AG04450 (cell line): Measurements from ENCODE around the gene ARCN1. TPM values are rescaled to one million over a fixed set of nuclear protein-coding genes. Genes with fewer than 3 reads are reported as not detected.

Experiments used
- CTCF ChIA-PET: fragments of 300-600, 350-600 bp; formaldehyde crosslinking; extraction: SDS; loops from one replicate; lab custom pipeline; 2022; ENCODE audit warnings: antibody characterized with exemption, inconsistent platforms; lab: Charles Lee
- POLR2A ChIA-PET: fragments of 350-600 bp; formaldehyde crosslinking; extraction: SDS; loops from one replicate; lab custom pipeline; 2021; ENCODE audit warnings: antibody characterized with exemption, inconsistent platforms; lab: Yijun Ruan, JAX
- DNase-seq: peaks from one replicate; pipeline ENCODE4 v3.0.0-alpha.2; 2011; ENCODE audit warnings: low read depth, low spot score
- H3K27ac ChIP-seq: one replicate; pipeline ENCODE4 v1.5.1; 2012; ENCODE audit warnings: low read depth, low read length, control low read depth
- H3K27me3 ChIP-seq: one replicate; pipeline ENCODE4 v1.6.0; 2012; ENCODE audit warnings: low read length; ENCODE audit not compliant: control insufficient read depth, insufficient read depth
- H3K4me3 ChIP-seq: 2 replicates; pipeline ENCODE4 v1.5.1; 2011; ENCODE audit warnings: mild to moderate bottlenecking, low read depth, low read length, control low read depth
- H3K9me3 ChIP-seq: 2 replicates; pipeline ENCODE4 v1.5.1; 2012; ENCODE audit warnings: low read length; ENCODE audit not compliant: control insufficient read depth, insufficient read depth
- polyA plus RNA-seq: library from polyadenylated mRNA; depleted of rRNA; stranded (reverse); fragments of >200 nt; gene quantifications from 2 replicates; pipeline ENCODE4 v1.2.3, GENCODE V29; 2011; rRNA removed
- small RNA-seq: library from RNA; depleted of rRNA; stranded (forward); fragments of <200 nt; gene quantifications from one replicate; pipeline ENCODE3, GENCODE V24; 2012; ENCODE audit warnings: low read depth; ENCODE audit not compliant: insufficient read length
- TF ChIP-seq, protein P1 (sequence below): IDR thresholded peaks from 2 replicates; pipeline ENCODE4 v1.5.1; 2011; ENCODE audit warnings: low read depth, low read length, control low read depth, inconsistent platforms

The ARCN1 gene
- polyA plus RNA-seq, 1 experiment = 387 TPM

DNA sequence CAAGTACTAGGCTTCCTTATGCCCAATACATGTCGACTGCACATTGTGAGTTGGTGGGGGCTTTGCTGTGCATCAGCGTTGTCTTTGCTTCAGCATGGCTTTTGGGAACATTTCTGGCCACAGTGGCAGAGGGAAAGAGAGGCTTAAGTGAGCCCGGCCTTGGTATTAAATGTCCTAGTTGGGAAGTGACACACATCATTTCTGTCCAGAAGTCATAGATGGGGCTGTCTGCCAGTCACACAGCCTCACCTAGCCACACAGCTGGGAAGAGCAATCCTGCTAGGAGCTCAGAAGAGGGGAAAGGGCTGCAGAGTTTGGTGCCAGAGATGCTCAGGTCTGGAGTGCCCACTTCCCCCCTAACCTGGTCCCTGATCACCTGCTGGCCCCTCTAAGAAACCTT, 79.6 kb downstream of the ARCN1 start:
- TF ChIP-seq, protein P1, sequence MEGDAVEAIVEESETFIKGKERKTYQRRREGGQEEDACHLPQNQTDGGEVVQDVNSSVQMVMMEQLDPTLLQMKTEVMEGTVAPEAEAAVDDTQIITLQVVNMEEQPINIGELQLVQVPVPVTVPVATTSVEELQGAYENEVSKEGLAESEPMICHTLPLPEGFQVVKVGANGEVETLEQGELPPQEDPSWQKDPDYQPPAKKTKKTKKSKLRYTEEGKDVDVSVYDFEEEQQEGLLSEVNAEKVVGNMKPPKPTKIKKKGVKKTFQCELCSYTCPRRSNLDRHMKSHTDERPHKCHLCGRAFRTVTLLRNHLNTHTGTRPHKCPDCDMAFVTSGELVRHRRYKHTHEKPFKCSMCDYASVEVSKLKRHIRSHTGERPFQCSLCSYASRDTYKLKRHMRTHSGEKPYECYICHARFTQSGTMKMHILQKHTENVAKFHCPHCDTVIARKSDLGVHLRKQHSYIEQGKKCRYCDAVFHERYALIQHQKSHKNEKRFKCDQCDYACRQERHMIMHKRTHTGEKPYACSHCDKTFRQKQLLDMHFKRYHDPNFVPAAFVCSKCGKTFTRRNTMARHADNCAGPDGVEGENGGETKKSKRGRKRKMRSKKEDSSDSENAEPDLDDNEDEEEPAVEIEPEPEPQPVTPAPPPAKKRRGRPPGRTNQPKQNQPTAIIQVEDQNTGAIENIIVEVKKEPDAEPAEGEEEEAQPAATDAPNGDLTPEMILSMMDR = no peak
- Histone ChIP-seq H3K4me3 (no peak overlapping the region), H3K27me3 (no peaks in the 10 kb centered on the region), H3K9me3 (no peaks in the 10 kb centered on the region), H3K27ac (no peak overlapping the region)
- CTCF ChIA-PET = no interaction called here
- no peak for DNase-seq
- POLR2A ChIA-PET = no interaction called here

Small RNA genes within 50 kb of the gene (small RNA-seq; reads per million reads assigned to genes)
- not detected for gene RNU6-1157P

Other genes starting within 250 kb of the ARCN1 start
- gene CD3D, start 229.7 kb upstream of the ARCN1 start, polyA plus RNA-seq = not detected in 2 replicates
- not detected in 2 replicates for gene CD3G, start 228.1 kb upstream of the ARCN1 start, polyA plus RNA-seq
- gene UBE4A, start 212.8 kb upstream of the ARCN1 start, polyA plus RNA-seq = 32.0 and 33.7 TPM in 2 replicates
- gene ATP5MG, start 170.8 kb upstream of the ARCN1 start, polyA plus RNA-seq = 346 and 423 TPM in 2 replicates
- gene KMT2A, start 135.9 kb upstream of the ARCN1 start, polyA plus RNA-seq = 23.6 and 28.7 TPM in 2 replicates
- gene TTC36, start 44.9 kb upstream of the ARCN1 start, polyA plus RNA-seq = not detected in 2 replicates
- 22.5 and 26.1 TPM in 2 replicates for gene TMEM25, start 41.2 kb upstream of the ARCN1 start, polyA plus RNA-seq
- 40.8 and 57.2 TPM in 2 replicates for gene IFT46, start 6.5 kb upstream of the ARCN1 start, polyA plus RNA-seq
- 83.0 and 97.6 TPM in 2 replicates for gene PHLDB1, start 35.2 kb downstream of the ARCN1 start, polyA plus RNA-seq
- gene TREH, start 107.2 kb downstream of the ARCN1 start, polyA plus RNA-seq = not detected in 2 replicates
- 68.8 and 81.8 TPM in 2 replicates for gene DDX6, start 218.8 kb downstream of the ARCN1 start, polyA plus RNA-seq